GF-D8 (cell line): ENCODE results near the gene CCNL2.
A peak's percentile ranks its signal among the peaks of the same experiment; 100 is the strongest.
"Not testable (repeated sequence)": the region's sequence is repeated elsewhere in the genome, so short reads cannot be mapped to it uniquely, and the experiment has no call there.

Experiments
- DNase-seq: peaks from one replicate; lab custom pipeline; 2025; lab: John Stamatoyannopoulos, UW

CCNL2 gene

GRCh38 chr1:1399187-1399871 lies at the start of gene CCNL2:
CCNL2 (minus strand) TSS chr1:1399335; CDS start chr1:1399306, 29 bp downstream.
- peak; percentile 93 for DNase-seq

DNA sequence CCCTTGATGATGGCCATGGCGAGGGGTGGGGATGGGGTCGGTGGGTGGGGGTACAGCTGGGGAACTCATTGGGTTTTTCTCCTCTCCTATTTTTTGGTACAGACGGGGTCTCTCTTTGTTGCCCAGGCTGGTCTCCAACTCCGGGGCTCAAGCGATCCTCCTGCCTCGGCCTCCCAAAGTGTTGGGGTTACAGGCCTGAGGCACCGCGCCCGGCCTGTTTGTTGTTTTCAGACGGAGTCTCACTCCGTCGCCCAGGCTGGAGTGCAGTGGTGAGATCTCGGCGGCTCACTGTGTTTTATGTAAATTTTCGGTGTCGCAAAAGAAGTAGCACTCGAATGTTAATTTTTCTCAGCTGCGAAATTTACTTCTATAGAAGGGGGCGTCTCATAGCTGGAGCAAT lies 47.5 kb upstream of the CCNL2 start:
- not testable (repeated sequence) for DNase-seq

- DNase-seq, result no peak
Observed at GRCh38 chr1:1442069-1442770, 43.1 kb upstream of the CCNL2 start.

DNA sequence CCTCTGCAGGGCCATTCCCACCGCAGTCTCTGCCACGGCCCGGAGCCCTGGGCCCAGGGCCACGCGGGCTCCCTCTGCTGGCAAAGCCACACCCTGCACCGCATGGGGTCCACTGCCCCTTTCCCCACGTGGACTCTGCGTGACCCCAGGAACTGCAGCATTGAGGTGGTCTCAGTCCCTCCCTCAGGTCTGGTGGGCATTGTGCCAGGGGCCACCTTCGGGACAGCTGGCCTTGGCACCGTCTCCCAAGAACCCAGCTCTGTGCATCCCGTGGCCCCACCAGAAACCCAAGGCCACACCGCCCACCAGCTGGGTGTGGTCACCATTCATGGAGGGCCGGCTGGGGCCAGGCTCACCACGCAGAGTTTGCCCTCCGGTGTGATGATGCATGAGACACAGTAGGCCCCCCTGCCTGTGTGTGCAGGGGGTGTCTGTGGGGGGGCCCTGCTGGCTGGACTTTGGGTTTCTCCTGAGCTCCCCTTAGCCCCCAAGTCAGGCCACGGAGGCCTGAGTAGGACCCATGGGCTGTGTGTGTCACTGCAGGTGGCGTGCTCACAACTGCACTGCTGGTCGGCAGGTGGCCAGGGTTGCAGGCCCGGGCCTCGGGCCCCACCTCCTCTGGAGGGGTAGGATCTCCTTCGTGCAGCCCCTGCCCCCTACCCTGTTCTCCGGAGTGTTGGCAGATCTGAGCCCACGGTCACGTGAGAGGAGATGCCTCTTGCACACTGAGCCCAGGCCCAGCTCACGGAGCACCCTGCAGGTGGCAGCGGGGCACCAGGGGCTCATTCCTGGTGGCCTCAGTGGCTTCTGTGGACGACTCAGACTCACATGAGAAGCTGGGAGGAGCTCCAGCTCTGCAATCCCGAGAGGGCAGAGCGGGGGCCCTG lies 42.1 kb upstream of the CCNL2 start:
- no peak for DNase-seq

GRCh38 chr1:1440262-1441001 lies 41.3 kb upstream of the CCNL2 start:
- no peak for DNase-seq

GRCh38 chr1:1439546-1440261 lies 40.6 kb upstream of the CCNL2 start:
- no peak for DNase-seq

- DNase-seq, result no peak
Observed at GRCh38 chr1:1438531-1439381, 39.6 kb upstream of the CCNL2 start.

GRCh38 chr1:1437904-1438376 lies 38.8 kb upstream of the CCNL2 start:
- peak; percentile 83 for DNase-seq

DNA sequence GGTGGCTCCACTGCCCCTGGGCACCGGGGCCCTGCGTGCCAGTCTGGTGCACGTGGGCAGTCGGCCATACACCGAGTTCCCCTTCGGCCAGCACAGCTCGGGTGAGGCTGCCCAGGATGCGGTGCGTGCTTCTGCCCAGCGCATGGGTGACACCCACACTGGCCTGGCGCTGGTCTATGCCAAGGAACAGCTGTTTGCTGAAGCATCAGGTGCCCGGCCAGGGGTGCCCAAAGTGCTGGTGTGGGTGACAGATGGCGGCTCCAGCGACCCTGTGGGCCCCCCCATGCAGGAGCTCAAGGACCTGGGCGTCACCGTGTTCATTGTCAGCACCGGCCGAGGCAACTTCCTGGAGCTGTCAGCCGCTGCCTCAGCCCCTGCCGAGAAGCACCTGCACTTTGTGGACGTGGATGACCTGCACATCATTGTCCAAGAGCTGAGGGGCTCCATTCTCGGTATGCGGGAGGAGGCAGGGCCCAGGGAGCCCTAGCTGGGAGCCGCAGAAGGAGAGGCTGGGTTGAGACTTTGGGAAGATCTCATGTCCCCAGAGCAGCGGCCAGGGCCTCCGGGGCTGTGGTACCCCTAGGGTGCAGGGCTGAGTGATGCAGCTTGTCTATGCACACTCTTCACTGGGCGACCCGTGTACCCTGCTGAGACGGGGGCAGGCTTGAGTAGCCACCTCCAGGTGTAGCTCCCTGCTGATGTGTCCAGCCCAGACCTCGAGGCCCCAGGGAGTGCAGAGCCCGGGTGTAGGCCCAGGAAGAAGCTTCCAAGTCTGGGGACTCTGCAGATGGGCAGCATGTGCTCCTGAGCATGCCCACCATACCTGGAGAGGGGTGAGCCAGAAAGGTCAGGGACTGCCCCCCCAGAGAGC lies 38.1 kb upstream of the CCNL2 start:
- DNase-seq, result no peak

- peak; percentile 3 for DNase-seq
Observed at GRCh38 chr1:1436630-1437032, 37.5 kb upstream of the CCNL2 start.

- DNase-seq, result no peak
Observed at GRCh38 chr1:1435911-1436629, 36.9 kb upstream of the CCNL2 start.

DNA sequence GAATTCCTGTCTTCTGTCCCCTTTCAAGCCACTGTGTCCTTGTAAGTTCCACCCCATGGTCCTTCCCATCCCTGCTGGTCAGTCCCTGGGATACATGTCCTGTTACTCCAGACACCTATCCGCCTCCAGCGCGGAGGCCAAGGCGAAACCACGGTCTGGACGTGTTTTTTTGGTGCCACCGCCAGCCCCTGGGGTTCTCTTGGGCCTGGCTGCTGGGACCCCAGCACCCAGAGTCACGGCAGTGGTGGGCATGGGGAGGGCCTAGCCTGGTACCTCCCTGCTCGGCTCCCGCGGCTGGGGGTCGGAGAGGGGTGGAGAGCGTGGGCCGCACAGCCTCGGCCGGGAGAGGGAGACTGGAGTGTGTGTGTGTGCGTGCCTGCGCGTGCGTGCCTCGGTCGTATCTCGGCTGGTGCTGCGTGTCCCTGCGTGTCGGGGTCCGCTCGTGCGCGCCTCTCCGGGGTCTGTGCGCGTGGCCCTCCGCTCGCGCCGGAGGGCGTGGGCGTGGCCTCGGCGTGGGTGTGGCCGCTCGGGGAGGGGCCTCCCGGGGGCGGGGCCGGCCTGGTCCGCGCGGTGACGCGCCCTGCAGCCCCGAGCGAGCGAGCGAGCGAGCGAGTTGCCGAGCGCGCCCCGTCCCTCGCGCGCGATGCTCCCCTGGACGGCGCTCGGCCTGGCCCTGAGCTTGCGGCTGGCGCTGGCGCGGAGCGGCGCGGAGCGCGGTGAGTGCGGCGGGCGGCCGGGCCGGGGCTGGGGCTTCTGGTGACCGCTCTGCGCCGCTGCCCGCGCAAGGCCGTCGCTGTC lies 36.2 kb upstream of the CCNL2 start, which contains the start of gene VWA1:
TSS of gene VWA1 (plus strand) at position 585 of the 798 bp plus-strand sequence. CDS start at position 644, 59 bp downstream.
- no peak for DNase-seq

DNA sequence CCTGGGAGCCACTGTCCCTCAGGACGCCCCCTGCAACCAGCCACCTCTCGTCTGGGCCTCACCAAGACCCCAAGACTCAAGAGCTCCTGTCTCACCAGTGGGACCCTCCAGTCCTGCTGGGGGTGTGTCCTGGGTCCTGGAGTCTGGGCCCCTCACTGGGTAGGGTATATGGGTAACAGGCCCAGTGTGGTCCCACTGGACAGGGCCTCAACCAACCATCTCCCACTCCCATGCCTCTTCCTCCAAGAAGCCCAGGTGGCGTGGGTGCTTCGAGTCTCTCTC lies 35.6 kb upstream of the CCNL2 start:
- DNase-seq, result no peak

- peak; percentile 59 for DNase-seq
Observed at GRCh38 chr1:1434131-1434823, 35.1 kb upstream of the CCNL2 start.

- peak; percentile 13 for DNase-seq
Observed at GRCh38 chr1:1433804-1434130, 34.6 kb upstream of the CCNL2 start.

- DNase-seq, result peak; percentile 66
Observed at GRCh38 chr1:1432951-1433803, 34.0 kb upstream of the CCNL2 start.
